ENCODE data around the gene ABCF3. TPM values are rescaled to one million over a fixed set of nuclear protein-coding genes. Genes with fewer than 3 reads are reported as not detected.

Gene ABCF3
- total and polyA plus RNA-seq, 4 donors = 28.1 to 59.2 (median 33.7) TPM

- H3K36me3 ChIP-seq (ENCODE audit: control insufficient read depth in 4 of 4, insufficient read depth in 3 of 4, low read depth in 1 of 4, low read length in 3 of 4) = no peaks in the 10 kb centered on the region
- H3K27me3 ChIP-seq (ENCODE audit: control insufficient read depth in 4 of 4, insufficient read depth in 4 of 4, low read length in 3 of 4) = peaks cover 0 to 5% (median 2%) of the 10 kb centered on the region in 4 donors
- no peak overlapping the region for H3K27ac ChIP-seq (ENCODE audit: low read depth in 1 of 2, low read length in 2 of 2)
- DNase-seq (ENCODE audit: low spot score) = no peak
- no peak overlapping the region for H3K4me3 ChIP-seq (ENCODE audit: low read depth in 1 of 3, low read length in 3 of 3)
- no peak overlapping the region for H3K9ac ChIP-seq (ENCODE audit: low read depth in 1 of 2, low read length in 2 of 2)
- peaks cover 4 to 6% (median 6%) of the 10 kb centered on the region in 4 donors for H3K4me1 ChIP-seq (ENCODE audit: control insufficient read depth in 4 of 4, insufficient read depth in 4 of 4, low read length in 3 of 4)
- 94% methylated on average over 3 of the region's 3 CpGs for WGBS
- TF ChIP-seq YY1 (IDR thresholded peaks at IDR 0.05) (no peak), FOXA2 (IDR thresholded peaks at IDR 0.05) (no peak), GABPA (IDR thresholded peaks at IDR 0.05 in 1 of 2, conservative IDR thresholded peaks at IDR 0.05 in 1 of 2) (no peak), HNF4G (IDR thresholded peaks at IDR 0.05) (no peak)
- H3K9me3 ChIP-seq (ENCODE audit: control insufficient read depth in 4 of 4, low read length in 3 of 4) = no peaks in the 10 kb centered on the region
These were observed 50.6 kb downstream of the ABCF3 start for GRCh38 chr3:184236636-184237035.

- H3K27ac ChIP-seq (ENCODE audit: low read depth in 1 of 2, low read length in 2 of 2) = no peak overlapping the region
- H3K27me3 ChIP-seq (ENCODE audit: control insufficient read depth in 4 of 4, insufficient read depth in 4 of 4, low read length in 3 of 4) = peaks cover 0 to 5% (median 0%) of the 10 kb centered on the region in 4 donors
- TF ChIP-seq JUND (IDR thresholded peaks at IDR 0.05) = no peak
- no peak for TF ChIP-seq NR2F2 (IDR thresholded peaks at IDR 0.05)
- TF ChIP-seq RXRA (IDR thresholded peaks at IDR 0.05) = no peak
- no peak for TF ChIP-seq ZBTB33 (IDR thresholded peaks at IDR 0.05)
- H3K9ac ChIP-seq (ENCODE audit: low read depth in 1 of 2, low read length in 2 of 2) = no peak overlapping the region
- no peak overlapping the region for H3K4me3 ChIP-seq (ENCODE audit: low read depth in 1 of 3, low read length in 3 of 3)
- DNase-seq (ENCODE audit: low spot score) = no peak
- no peaks in the 10 kb centered on the region for H3K36me3 ChIP-seq (ENCODE audit: control insufficient read depth in 4 of 4, insufficient read depth in 3 of 4, low read depth in 1 of 4, low read length in 3 of 4)
- no peaks in the 10 kb centered on the region for H3K9me3 ChIP-seq (ENCODE audit: control insufficient read depth in 4 of 4, low read length in 3 of 4)
- 84% methylated on average over 7 of the region's 7 CpGs for WGBS
- H3K4me1 ChIP-seq (ENCODE audit: control insufficient read depth in 4 of 4, insufficient read depth in 4 of 4, low read length in 3 of 4) = peaks cover 9 to 12% (median 11%) of the 10 kb centered on the region in 4 donors
These were observed 51.2 kb downstream of the ABCF3 start for GRCh38 chr3:184237211-184237610.

- peaks cover 0 to 4% (median 0%) of the 10 kb centered on the region in 4 donors for H3K27me3 ChIP-seq (ENCODE audit: control insufficient read depth in 4 of 4, insufficient read depth in 4 of 4, low read length in 3 of 4)
- no peak overlapping the region for H3K9ac ChIP-seq (ENCODE audit: low read depth in 1 of 2, low read length in 2 of 2)
- peaks cover 9 to 18% (median 15%) of the 10 kb centered on the region in 4 donors for H3K4me1 ChIP-seq (ENCODE audit: control insufficient read depth in 4 of 4, insufficient read depth in 4 of 4, low read length in 3 of 4)
- no peaks in the 10 kb centered on the region for H3K9me3 ChIP-seq (ENCODE audit: control insufficient read depth in 4 of 4, low read length in 3 of 4)
- H3K36me3 ChIP-seq (ENCODE audit: control insufficient read depth in 4 of 4, insufficient read depth in 3 of 4, low read depth in 1 of 4, low read length in 3 of 4) = peaks cover 0 to 5% (median 1%) of the 10 kb centered on the region in 4 donors
- no peak for TF ChIP-seq ZBTB33 (IDR thresholded peaks at IDR 0.05)
- no peak for TF ChIP-seq HNF4G (IDR thresholded peaks at IDR 0.05)
- no peak for TF ChIP-seq TAF1 (conservative IDR thresholded peaks at IDR 0.05)
- no peak for TF ChIP-seq JUND (IDR thresholded peaks at IDR 0.05)
- no peak for TF ChIP-seq ATF3 (IDR thresholded peaks at IDR 0.05)
- TF ChIP-seq YY1 (IDR thresholded peaks at IDR 0.05) = no peak
- TF ChIP-seq CTCF (IDR thresholded peaks at IDR 0.05; ENCODE audit: low read depth, low read length, missing input control) = no peak
- no peak for TF ChIP-seq MAX (IDR thresholded peaks at IDR 0.05)
- no peak for TF ChIP-seq FOXA2 (IDR thresholded peaks at IDR 0.05)
- no peak for TF ChIP-seq GABPA (IDR thresholded peaks at IDR 0.05 in 1 of 2, conservative IDR thresholded peaks at IDR 0.05 in 1 of 2)
- TF ChIP-seq SP1 (IDR thresholded peaks at IDR 0.05) = no peak
- no peak for DNase-seq (ENCODE audit: low spot score)
- H3K27ac ChIP-seq (ENCODE audit: low read depth in 1 of 2, low read length in 2 of 2) = no peak overlapping the region
- 60% methylated on average over 1 of the region's 1 CpG for WGBS
- H3K4me3 ChIP-seq (ENCODE audit: low read depth in 1 of 3, low read length in 3 of 3) = no peak overlapping the region
These were observed 51.8 kb downstream of the ABCF3 start for GRCh38 chr3:184237807-184238206.
